Tibial nerve (tissue), 3 donors: ENCODE data around the gene TNRC6A.

ENCODE experiments used
- POLR2A ChIP-seq, 2 donors: fragments of 450-650 bp; IDR thresholded peaks; one replicate each; pipeline ENCODE4 v1.6.1; 2017; ENCODE audit warnings: antibody characterized with exemption in 2 of 2, mild to moderate bottlenecking in 2 of 2, moderate library complexity in 2 of 2
- TF ChIP-seq, protein P1 (sequence below), 5 experiments: fragments of 200-600 bp in 3 of 5; fragments of 450-650 bp in 2 of 5; sonication (generic) in 3 of 5; IDR thresholded peaks; one replicate each; pipeline ENCODE4 v1.5.1; 2016 to 2019; ENCODE audit warnings: antibody characterized with exemption in 5 of 5, mild to moderate bottlenecking in 3 of 5, moderate library complexity in 2 of 5

DNA sequence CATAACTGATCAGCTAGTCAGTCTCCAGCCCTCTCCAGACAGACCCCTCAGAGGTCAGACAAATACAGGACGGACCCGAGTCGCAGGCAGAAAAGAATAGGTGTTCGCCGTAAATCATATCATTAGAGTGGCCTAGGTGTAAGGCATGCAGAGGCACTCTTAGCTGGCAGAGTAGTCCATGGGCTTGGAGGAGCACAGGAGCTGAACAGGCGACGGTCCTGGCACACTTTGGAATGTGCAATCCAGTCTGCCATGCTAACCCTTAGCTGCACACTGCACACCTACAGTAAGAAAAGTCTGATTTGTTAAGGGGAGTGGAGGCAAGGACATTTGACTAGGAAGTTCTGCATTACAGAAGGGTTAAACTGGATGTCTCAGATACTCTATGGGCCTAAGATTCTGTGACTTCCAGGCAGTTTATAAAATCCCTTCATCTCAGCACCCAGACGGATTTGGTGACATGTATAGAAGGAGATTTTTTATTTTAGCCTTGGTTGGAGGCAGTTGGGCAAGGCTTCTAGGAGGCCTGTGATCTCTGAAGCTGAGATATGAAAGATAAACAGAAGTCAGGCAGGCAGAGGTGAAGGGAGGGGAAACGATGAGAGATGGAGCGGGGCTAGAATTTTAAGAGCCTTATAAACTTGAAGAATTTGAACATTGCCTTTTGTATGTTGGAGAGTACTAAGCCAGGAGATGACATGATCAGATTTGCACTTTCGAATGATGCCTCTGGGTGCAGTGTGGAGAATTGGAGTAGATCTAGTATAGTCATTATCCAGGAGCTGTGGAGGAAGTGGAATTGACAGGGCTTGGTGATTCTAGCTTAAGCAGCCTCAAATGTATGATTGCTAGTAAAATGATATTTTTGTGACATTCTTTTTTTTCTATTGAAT, 81.7 kb downstream of the TNRC6A start:
- TF ChIP-seq, protein P1, sequence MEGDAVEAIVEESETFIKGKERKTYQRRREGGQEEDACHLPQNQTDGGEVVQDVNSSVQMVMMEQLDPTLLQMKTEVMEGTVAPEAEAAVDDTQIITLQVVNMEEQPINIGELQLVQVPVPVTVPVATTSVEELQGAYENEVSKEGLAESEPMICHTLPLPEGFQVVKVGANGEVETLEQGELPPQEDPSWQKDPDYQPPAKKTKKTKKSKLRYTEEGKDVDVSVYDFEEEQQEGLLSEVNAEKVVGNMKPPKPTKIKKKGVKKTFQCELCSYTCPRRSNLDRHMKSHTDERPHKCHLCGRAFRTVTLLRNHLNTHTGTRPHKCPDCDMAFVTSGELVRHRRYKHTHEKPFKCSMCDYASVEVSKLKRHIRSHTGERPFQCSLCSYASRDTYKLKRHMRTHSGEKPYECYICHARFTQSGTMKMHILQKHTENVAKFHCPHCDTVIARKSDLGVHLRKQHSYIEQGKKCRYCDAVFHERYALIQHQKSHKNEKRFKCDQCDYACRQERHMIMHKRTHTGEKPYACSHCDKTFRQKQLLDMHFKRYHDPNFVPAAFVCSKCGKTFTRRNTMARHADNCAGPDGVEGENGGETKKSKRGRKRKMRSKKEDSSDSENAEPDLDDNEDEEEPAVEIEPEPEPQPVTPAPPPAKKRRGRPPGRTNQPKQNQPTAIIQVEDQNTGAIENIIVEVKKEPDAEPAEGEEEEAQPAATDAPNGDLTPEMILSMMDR (IDR thresholded peaks at IDR 0.05) = no peak
- TF ChIP-seq POLR2A (IDR thresholded peaks at IDR 0.05) = no peak
